Smooth muscle cell (in vitro differentiated cells): Measurements from ENCODE around the gene TRIM14. TPM values are rescaled to one million over a fixed set of nuclear protein-coding genes. Genes with fewer than 3 reads are reported as not detected.
"Not testable (repeated sequence)": the region's sequence is repeated elsewhere in the genome, so short reads cannot be mapped to it uniquely, and the experiment has no call there.

ENCODE experiments used
- DNase-seq: peaks from one replicate; lab custom pipeline; 2025; ENCODE audit not compliant: unreplicated experiment; lab: John Stamatoyannopoulos, UW
- H2AFZ ChIP-seq: fragments of 200-600 bp; sonication (generic); 2 replicates; pipeline ENCODE4 v1.6.0; 2016; ENCODE audit warnings: antibody characterized with exemption, low read depth, mild to moderate bottlenecking
- H3F3A ChIP-seq: fragments of 200-600 bp; sonication (generic); 2 replicates; pipeline ENCODE4 v1.6.0; 2017; ENCODE audit warnings: antibody characterized with exemption, low read depth
- H3K27ac ChIP-seq: fragments of 200-600 bp; sonication (generic); 2 replicates; pipeline ENCODE4 v1.5.1; 2016; ENCODE audit warnings: low read depth, mild to moderate bottlenecking
- H3K27me3 ChIP-seq: fragments of 200-600 bp; sonication (generic); 2 replicates; pipeline ENCODE4 v1.6.1; 2016; ENCODE audit warnings: low read depth, mild to moderate bottlenecking
- H3K36me3 ChIP-seq: fragments of 200-600 bp; sonication (generic); 2 replicates; pipeline ENCODE4 v1.5.1; 2016; ENCODE audit warnings: low read depth
- H3K4me1 ChIP-seq: fragments of 200-600 bp; sonication (generic); 2 replicates; pipeline ENCODE4 v1.5.1; 2016; ENCODE audit warnings: low read depth
- H3K4me2 ChIP-seq: fragments of 200-600 bp; sonication (generic); 2 replicates; pipeline ENCODE4 v1.6.0; 2016; ENCODE audit warnings: mild to moderate bottlenecking
- H3K4me3 ChIP-seq: fragments of 200-600 bp; sonication (generic); 2 replicates; pipeline ENCODE4 v1.5.1; 2016; ENCODE audit warnings: mild to moderate bottlenecking
- H3K79me2 ChIP-seq: fragments of 200-600 bp; sonication (generic); 2 replicates; pipeline ENCODE4 v1.6.0; 2016; ENCODE audit warnings: low read depth, mild to moderate bottlenecking
- H3K9ac ChIP-seq: fragments of 200-600 bp; sonication (generic); 2 replicates; pipeline ENCODE4 v1.6.0; 2016; ENCODE audit warnings: low read depth
- H3K9me3 ChIP-seq: fragments of 200-600 bp; sonication (generic); replicated peaks from 2 replicates; pipeline ENCODE4 v1.5.1; 2016; ENCODE audit warnings: low read depth
- H4K20me1 ChIP-seq: fragments of 200-600 bp; sonication (generic); 2 replicates; pipeline ENCODE4 v1.6.0; 2016; ENCODE audit warnings: low read depth
- CTCF ChIP-seq: fragments of 200-600 bp; sonication (generic); IDR thresholded peaks from 2 replicates; pipeline ENCODE4 v1.5.1; 2017; ENCODE audit warnings: borderline replicate concordance, mild to moderate bottlenecking, antibody characterized with exemption; ENCODE audit not compliant: insufficient read depth, poor library complexity, severe bottlenecking
- WGBS: methylation state at CpG from one replicate; pipeline ENCODE4 v1.1.7; 2016; ENCODE audit warnings: low lambda C conversion rate; 5-methylcytosine and 5-hydroxymethylcytosine counted together
- polyA plus RNA-seq: library from polyadenylated mRNA; unstranded; fragments of >200 nt; fragmentation: Nextera tagmentation; extraction: Ambion mirVana; gene quantifications from 2 replicates; pipeline ENCODE4 v1.2.1, GENCODE V29; 2016
- small RNA-seq: library from RNA; depleted of rRNA; stranded (forward); fragments of <200 nt; gene quantifications from one replicate; pipeline ENCODE3, GENCODE V24; 2014
- total RNA-seq: library from RNA; depleted of rRNA; stranded (reverse); fragments of >200 nt; gene quantifications from 2 replicates; pipeline ENCODE4 v1.2.3, GENCODE V29; 2014

TRIM14 gene
- total and polyA plus RNA-seq, 2 experiments from 2014 or later, result 1.2 to 2.5 TPM

GRCh38 chr9:98020476-98021145 is 98.4 kb downstream of the TRIM14 start:
- WGBS, result 97% methylated on average over 8 of the region's 8 CpGs
- Histone ChIP-seq H3K4me1 (no peaks in the 10 kb centered on the region), H3K9me3 (no peaks in the 10 kb centered on the region), H3K4me3 (no peak overlapping the region), H3K4me2 (no peak overlapping the region), H3K27me3 (no peaks in the 10 kb centered on the region), H4K20me1 (no peaks in the 10 kb centered on the region), H3K36me3 (peaks cover 9% of the 10 kb centered on the region), H3K27ac (no peak overlapping the region), H3F3A (no peaks in the 10 kb centered on the region), H2AFZ (no peak overlapping the region), H3K9ac (no peak overlapping the region), H3K79me2 (no peaks in the 10 kb centered on the region)
- TF ChIP-seq CTCF, result no peak
- DNase-seq, result no peak

GRCh38 chr9:98019869-98020268 is 99.2 kb downstream of the TRIM14 start:
- H3F3A ChIP-seq, H2AFZ ChIP-seq, H3K27me3 ChIP-seq, H3K4me2 ChIP-seq, H3K27ac ChIP-seq, H3K4me3 ChIP-seq, H3K79me2 ChIP-seq, H3K9me3 ChIP-seq, H4K20me1 ChIP-seq, DNase-seq, H3K9ac ChIP-seq, H3K4me1 ChIP-seq, H3K36me3 ChIP-seq: not testable (repeated sequence)
- WGBS, result 98% methylated on average over 5 of the region's 5 CpGs

Small RNAs within 50 kb of the gene (small RNA-seq; reads per million reads assigned to genes)
- gene RF00017 (not detected), gene RNU6-918P (not detected)

Other genes with a start within 250 kb of the TRIM14 start
- 8.1 and 17.9 TPM in 2 replicates for gene TRMO, start 196.7 kb downstream of the TRIM14 start, total RNA-seq
- 5.5 and 5.8 TPM in 2 replicates for gene TRMO, start 196.7 kb downstream of the TRIM14 start, polyA plus RNA-seq
- gene HEMGN, start 181.1 kb downstream of the TRIM14 start, total RNA-seq, result not detected in 2 replicates
- not detected in 2 replicates for gene HEMGN, start 181.1 kb downstream of the TRIM14 start, polyA plus RNA-seq
- gene ANP32B, start 135.9 kb downstream of the TRIM14 start, total RNA-seq, result 11.9 and 21.3 TPM in 2 replicates
- 52.4 and 69.8 TPM in 2 replicates for gene ANP32B, start 135.9 kb downstream of the TRIM14 start, polyA plus RNA-seq
- 59.4 and 73.6 TPM in 2 replicates for gene NANS, start 62.5 kb downstream of the TRIM14 start, total RNA-seq
- gene NANS, start 62.5 kb downstream of the TRIM14 start, polyA plus RNA-seq, result 106 and 117 TPM in 2 replicates
- 5.8 and 6.0 TPM in 2 replicates for gene CORO2A, start 73.4 kb upstream of the TRIM14 start, total RNA-seq
- gene CORO2A, start 73.4 kb upstream of the TRIM14 start, polyA plus RNA-seq, result 4.7 and 6.8 TPM in 2 replicates
- 7.7 and 9.3 TPM in 2 replicates for gene TBC1D2, start 136.4 kb upstream of the TRIM14 start, total RNA-seq
- gene TBC1D2, start 136.4 kb upstream of the TRIM14 start, polyA plus RNA-seq, result 8.6 and 14.1 TPM in 2 replicates